ENCODE results near the gene HUS1B. TPM values are rescaled to one million over a fixed set of nuclear protein-coding genes. Genes with fewer than 3 reads are reported as not detected.
A peak's percentile ranks its signal among the peaks of the same experiment; 100 is the strongest.

The HUS1B gene
- total and polyA plus RNA-seq, 9 of the 15 experiments (the other 6 are each of a cell fraction or from before 2014, with no cell fraction given): 0.16 to 1.4 (median 0.38) TPM; not detected in 1

DNA sequence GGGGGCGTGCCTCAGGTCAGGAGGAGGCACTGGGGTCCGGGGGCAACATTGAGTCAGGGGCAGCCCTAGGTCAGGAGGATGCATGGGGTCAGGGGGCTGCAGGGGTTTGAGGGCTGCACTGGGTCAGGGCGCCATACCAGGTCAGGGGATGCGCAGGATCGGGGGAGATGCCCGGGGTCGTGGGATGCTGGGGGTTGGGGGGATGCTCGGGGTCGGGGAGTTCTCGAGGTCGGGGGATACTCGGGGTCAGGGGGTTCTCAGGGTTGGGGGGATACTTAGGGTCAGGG is 36.8 kb upstream of the HUS1B start:
- H3K79me2 ChIP-seq (ENCODE audit: control insufficient read depth, insufficient read depth, low read length): peaks cover 23% of the 10 kb centered on the region
- in situ Hi-C loops (cut with MboI) (no loop called here), intact Hi-C loops (cut with micrococcal nuclease) (no loop called here)
- ChIA-PET POLR2A (interaction anchor here (1.0 kb wide), 1 partner anchor 10 kb away, joined by 3 read pairs; no protein-coding TSS in a partner anchor), CTCF (ENCODE audit: low intra/inter-chr PET ratio) (no interaction called here)
- WGBS (ENCODE audit: insufficient coverage, low coverage, missing lambda C conversion rate): 59% methylated on average over 4 of the region's 12 CpGs
- H3K9ac ChIP-seq (ENCODE audit: insufficient read depth in 1 of 2, low read depth in 2 of 2, low read length in 2 of 2): peak overlapping the region in 1 of 2 experiments; percentile 99; a peak in 2 of 4 replicates
- H3K27me3 ChIP-seq (ENCODE audit: control insufficient read depth in 2 of 2, insufficient read depth in 2 of 2, low read length in 2 of 2): peaks cover 24 to 33% of the 10 kb centered on the region in 2 experiments
- DNase-seq (ENCODE audit: extremely low read depth in 1 of 4, low spot score in 3 of 4) (no peak), FAIRE-seq (no peak), ATAC-seq (no peak)
- H2AFZ ChIP-seq (ENCODE audit: low read depth, low read length): peak overlapping the region; percentile 99; the same call in 1 of the 2 replicates
- H3K9me1 ChIP-seq (ENCODE audit: control insufficient read depth, insufficient read depth, low read length): no peaks in the 10 kb centered on the region
- no peak overlapping the region for H3K27ac ChIP-seq (ENCODE audit: extremely low read depth, low read depth, low read length)
- peaks cover 4% of the 10 kb centered on the region for H4K20me1 ChIP-seq (replicated peaks; ENCODE audit: control insufficient read depth, insufficient read depth, low read length)
- TF ChIP-seq ZNF668 (CRISPR knock-in tag; IDR thresholded peaks at IDR 0.05): no peak
- TF ChIP-seq, protein P1, sequence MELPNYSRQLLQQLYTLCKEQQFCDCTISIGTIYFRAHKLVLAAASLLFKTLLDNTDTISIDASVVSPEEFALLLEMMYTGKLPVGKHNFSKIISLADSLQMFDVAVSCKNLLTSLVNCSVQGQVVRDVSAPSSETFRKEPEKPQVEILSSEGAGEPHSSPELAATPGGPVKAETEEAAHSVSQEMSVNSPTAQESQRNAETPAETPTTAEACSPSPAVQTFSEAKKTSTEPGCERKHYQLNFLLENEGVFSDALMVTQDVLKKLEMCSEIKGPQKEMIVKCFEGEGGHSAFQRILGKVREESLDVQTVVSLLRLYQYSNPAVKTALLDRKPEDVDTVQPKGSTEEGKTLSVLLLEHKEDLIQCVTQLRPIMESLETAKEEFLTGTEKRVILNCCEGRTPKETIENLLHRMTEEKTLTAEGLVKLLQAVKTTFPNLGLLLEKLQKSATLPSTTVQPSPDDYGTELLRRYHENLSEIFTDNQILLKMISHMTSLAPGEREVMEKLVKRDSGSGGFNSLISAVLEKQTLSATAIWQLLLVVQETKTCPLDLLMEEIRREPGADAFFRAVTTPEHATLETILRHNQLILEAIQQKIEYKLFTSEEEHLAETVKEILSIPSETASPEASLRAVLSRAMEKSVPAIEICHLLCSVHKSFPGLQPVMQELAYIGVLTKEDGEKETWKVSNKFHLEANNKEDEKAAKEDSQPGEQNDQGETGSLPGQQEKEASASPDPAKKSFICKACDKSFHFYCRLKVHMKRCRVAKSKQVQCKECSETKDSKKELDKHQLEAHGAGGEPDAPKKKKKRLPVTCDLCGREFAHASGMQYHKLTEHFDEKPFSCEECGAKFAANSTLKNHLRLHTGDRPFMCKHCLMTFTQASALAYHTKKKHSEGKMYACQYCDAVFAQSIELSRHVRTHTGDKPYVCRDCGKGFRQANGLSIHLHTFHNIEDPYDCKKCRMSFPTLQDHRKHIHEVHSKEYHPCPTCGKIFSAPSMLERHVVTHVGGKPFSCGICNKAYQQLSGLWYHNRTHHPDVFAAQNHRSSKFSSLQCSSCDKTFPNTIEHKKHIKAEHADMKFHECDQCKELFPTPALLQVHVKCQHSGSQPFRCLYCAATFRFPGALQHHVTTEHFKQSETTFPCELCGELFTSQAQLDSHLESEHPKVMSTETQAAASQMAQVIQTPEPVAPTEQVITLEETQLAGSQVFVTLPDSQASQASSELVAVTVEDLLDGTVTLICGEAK (IDR thresholded peaks at IDR 0.05): no peak
- TF ChIP-seq, protein P1 (CRISPR knock-in tag; IDR thresholded peaks at IDR 0.05): no peak
- TF ChIP-seq, protein P2, sequence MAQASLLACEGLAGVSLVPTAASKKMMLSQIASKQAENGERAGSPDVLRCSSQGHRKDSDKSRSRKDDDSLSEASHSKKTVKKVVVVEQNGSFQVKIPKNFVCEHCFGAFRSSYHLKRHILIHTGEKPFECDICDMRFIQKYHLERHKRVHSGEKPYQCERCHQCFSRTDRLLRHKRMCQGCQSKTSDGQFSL (CRISPR knock-in tag; IDR thresholded peaks at IDR 0.05): no peak
- TF ChIP-seq, protein P2 (tag; IDR thresholded peaks at IDR 0.05): no peak
- TF ChIP-seq, protein P3, sequence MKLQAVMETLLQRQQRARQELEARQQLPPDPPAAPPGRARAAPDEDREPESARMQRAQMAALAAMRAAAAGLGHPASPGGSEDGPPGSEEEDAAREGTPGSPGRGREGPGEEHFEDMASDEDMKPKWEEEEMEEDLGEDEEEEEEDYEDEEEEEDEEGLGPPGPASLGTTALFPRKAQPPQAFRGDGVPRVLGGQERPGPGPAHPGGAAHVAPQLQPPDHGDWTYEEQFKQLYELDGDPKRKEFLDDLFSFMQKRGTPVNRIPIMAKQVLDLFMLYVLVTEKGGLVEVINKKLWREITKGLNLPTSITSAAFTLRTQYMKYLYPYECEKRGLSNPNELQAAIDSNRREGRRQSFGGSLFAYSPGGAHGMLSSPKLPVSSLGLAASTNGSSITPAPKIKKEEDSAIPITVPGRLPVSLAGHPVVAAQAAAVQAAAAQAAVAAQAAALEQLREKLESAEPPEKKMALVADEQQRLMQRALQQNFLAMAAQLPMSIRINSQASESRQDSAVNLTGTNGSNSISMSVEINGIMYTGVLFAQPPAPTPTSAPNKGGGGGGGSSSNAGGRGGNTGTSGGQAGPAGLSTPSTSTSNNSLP (IDR thresholded peaks at IDR 0.05; ENCODE audit: borderline replicate concordance, low read depth, low read length): no peak
- TF ChIP-seq ZNF57 (CRISPR knock-in tag; IDR thresholded peaks at IDR 0.05): no peak
- TF ChIP-seq C11orf30 (IDR thresholded peaks at IDR 0.05; ENCODE audit: low read depth): no peak
- TF ChIP-seq EGR1 (conservative IDR thresholded peaks at IDR 0.05): no peak
- H3K36me3 ChIP-seq (ENCODE audit: control insufficient read depth, insufficient read depth, low read length): peaks cover 8% of the 10 kb centered on the region; the same call in 1 of the 3 replicates
- no TSS peak for BruUV-seq (replicated peaks)
- H3K9me3 ChIP-seq (replicated peaks; ENCODE audit: control insufficient read depth, insufficient read depth, low read depth, low read length): no peaks in the 10 kb centered on the region
- peaks cover 7 to 20% of the 10 kb centered on the region in 2 experiments; a peak in 3 of 5 replicates for H3K4me1 ChIP-seq (replicated peaks in 1 of 2; ENCODE audit: control insufficient read depth in 2 of 2, insufficient read depth in 2 of 2, low read length in 2 of 2)
- peak overlapping the region; percentile 88; the same call in 1 of the 2 replicates for H3K4me3 ChIP-seq
- peak overlapping the region; percentile 93 for H3K4me2 ChIP-seq (ENCODE audit: insufficient read depth, low read length)
